ENCODE data around the gene CSMD2.

The CSMD2 gene

DNA sequence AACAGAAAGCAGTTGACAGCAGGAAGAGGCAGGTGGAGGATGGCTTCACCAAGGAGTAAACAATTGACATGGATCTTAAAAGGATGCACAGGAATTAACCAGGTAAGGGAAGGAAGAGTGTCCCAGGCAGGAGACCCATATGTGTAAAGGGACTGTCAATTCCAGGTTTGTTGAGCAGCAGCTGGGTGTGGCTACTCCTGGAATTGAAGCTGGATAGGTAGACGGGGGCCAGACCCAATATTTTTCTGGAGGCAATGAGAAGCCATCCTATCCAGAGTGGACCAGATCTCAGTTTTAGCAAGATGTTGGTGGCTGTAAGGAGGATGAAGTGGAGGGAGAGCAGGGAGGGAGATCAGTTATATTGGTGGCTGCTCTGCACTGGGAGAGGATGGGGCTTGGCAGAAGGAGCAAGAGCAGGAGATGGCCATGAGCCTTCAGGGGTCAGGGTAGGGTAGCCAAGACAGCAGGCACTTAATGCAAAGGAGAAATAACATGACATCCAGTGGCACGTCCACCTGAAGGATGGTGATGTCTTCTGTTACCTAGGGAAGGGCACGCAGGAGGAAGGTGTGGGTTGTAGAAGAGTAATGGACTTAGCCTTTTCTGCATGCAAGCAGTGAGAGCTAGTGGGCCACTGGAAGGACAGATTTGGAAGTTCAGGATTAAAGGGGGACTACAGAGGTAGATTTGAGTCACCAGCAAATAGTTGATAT is 447.9 kb downstream of the CSMD2 start:
- DNase-seq (ENCODE audit: low spot score), result no peak

DNA sequence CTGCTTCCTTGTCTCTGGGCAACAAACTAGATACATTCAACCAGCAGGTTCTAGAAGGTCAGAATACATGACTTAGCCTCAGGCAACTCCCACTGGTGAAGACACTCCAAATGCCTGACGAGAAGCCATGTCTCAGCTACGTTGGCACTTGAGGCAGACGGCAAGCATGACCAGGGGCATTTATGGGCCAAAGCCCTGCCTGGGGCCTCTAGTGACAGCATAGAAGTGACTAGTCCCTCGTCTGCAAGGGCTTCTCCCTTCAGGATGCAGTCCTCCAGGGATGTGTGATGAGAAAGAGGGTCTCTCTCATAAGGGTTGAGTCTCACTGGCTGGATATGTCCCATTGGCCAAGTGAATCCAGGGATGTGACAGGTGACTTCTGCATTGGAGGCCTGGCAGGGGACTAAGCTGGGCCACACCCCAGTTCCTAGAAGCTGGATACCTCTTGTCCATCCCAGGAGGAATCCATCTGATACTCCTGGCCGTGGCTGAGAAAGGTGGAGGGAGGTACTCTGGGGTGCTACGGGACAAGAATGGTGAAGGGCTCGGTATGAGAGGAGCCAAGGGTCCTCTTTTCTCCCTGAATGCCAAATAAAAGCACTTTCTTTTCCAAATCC is 449.7 kb downstream of the CSMD2 start:
- DNase-seq (ENCODE audit: low spot score), result no peak

- no peak for DNase-seq (ENCODE audit: low spot score)
These were observed 450.6 kb downstream of the CSMD2 start for GRCh38 chr1:33714421-33714820.

- no peak for DNase-seq (ENCODE audit: low spot score)
These were observed 451.8 kb downstream of the CSMD2 start for GRCh38 chr1:33713058-33713877.

DNA sequence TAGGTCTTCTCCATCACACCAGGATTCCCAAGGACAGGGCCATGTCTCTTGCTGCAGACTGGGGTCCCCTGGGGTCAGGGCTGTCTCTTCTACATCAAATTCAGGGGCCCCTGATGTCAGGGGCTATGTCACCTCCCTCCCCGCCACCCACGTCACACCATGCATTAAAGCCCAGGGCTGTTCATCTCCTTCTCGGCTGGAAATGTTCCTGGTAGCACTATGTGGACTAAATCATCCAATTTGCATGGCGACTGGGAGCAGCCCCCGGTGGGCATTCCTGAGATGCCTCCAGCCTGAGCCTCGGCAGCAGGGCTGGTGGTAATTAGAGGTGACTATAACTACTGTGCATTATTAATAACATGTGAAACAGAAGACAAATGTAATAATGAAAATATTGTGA is 452.8 kb downstream of the CSMD2 start:
- no peak for DNase-seq (ENCODE audit: low spot score)

- no peak for DNase-seq (ENCODE audit: low spot score)
These were observed 453.5 kb downstream of the CSMD2 start for GRCh38 chr1:33711511-33711910.

GRCh38 chr1:33710967-33711366 is 454.1 kb downstream of the CSMD2 start:
- DNase-seq (ENCODE audit: low spot score), result no peak

GRCh38 chr1:33709783-33710718 is 455.0 kb downstream of the CSMD2 start:
- DNase-seq (ENCODE audit: low spot score), result no peak

- DNase-seq (ENCODE audit: low spot score), result no peak
These were observed 455.8 kb downstream of the CSMD2 start for GRCh38 chr1:33709174-33709782.

DNA sequence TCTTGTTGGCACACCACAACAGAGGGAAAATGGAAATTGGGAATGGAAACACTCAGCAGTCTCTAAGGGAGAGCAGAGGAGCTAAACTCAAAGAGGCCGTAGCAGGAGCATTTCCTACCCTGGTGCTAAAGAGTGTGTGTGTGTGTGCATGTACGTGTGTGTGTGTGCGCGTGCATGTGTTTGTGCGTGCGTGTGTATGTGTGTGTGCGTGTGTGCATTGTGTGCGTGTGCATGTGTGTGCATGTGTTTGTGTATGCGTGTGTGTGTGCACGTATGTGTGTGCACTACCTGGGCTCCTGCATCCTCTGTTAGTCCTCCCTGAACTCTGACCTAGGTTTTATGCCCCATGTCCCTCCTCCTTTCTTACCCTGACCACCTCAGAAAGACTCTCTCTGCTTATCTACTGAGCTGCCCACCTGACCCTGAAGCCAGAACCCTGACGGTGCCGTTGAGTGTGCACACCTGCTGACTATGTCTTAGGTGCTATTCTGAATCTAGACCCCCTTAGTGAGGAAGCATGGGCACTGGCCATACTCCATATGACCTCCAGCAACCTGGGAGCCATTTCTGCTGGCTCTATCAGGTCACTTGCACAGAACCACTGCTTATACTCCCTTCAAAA is 458.3 kb downstream of the CSMD2 start:
- no peak for DNase-seq (ENCODE audit: low spot score)

GRCh38 chr1:33703464-33703863 is 461.6 kb downstream of the CSMD2 start:
- DNase-seq (ENCODE audit: low spot score), result no peak

GRCh38 chr1:33698361-33699035 is 466.5 kb downstream of the CSMD2 start:
- no peak for DNase-seq (ENCODE audit: low spot score)

GRCh38 chr1:33697816-33698215 is 467.2 kb downstream of the CSMD2 start:
- no peak for DNase-seq (ENCODE audit: low spot score)

DNA sequence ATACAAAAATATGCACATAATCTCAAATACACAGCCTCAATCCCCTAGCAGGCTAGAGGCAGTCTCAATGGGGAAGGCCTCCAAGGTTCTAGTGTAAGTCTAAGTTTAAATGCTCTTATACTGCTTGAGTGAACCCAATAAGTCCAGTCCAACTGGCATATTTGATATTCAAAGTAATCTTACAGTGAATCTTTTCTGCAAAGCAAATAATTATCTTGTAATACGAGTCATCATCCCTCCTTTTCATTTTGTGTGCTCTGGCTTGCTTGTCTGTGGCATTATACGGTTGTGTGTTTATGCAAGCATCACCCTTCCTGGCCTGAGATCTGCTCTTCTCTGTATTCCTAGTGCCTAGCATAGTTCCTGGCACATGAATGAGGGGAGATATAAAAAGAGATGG is 468.1 kb downstream of the CSMD2 start:
- DNase-seq (ENCODE audit: low spot score), result no peak

DNA sequence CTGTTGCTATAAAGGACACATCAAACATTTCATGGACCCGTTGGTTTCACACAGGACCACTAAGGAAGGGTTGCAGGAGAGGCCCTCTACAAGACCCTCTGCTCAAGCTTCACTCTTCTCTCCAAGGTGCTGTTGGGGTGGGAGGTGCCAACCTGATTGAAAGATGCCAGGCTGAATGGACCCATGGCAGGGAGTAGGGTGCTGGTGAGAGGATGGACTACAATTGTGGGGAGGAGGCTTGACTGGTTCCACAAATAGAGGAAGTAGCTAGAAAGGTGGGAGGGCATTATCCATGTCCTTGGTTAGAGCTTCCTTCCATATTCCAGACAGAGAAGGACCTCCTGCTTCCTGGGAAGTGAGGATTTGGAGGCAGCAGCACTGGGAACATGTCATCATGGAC is 468.7 kb downstream of the CSMD2 start:
- no peak for DNase-seq (ENCODE audit: low spot score)

DNA sequence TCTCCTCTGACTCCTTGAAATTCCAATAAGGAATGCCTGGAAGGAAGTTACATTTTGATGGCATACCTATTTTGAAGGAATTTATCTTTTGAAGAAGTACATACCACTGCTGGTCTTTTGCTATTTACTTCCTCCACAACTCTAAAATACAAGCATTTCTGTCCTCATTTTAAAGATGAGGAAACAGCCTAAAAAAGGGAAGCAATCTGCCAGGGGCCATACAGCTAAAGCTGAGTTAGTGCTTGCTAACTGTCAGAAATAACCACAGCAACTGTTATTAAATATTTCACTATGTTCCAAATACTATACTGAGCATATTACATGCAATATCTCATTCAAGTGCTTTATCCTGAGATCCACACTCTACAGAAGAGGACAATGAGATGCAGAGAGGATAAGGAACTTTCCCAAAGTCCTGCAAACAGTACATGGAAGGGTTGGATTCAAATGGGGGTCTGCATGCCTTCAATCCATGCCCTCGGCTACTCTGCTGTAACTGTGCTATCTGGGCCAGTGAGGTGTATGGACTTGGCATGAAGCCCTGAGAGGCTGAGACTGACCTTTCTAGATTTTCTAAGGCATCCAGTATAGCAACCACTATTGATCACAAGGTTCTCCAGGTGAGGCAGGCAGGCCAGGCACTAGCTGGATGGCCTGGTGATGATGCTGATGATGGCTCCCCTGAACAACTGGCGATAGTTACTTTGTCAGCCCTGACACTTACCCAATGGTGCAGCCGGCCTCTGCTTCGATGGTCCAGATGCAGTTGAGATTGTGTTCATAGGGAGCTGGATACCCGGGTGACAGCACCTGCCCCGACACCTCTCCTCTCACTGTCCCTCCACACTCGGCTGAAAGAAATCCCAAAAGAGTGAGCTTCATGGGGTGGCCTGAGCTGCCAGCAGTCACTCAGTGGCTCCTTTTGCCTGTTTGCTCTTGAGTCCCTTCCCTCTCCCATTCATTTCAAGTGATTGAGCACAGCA is 472.5 kb downstream of the CSMD2 start:
- no peak for DNase-seq (ENCODE audit: low spot score)

DNA sequence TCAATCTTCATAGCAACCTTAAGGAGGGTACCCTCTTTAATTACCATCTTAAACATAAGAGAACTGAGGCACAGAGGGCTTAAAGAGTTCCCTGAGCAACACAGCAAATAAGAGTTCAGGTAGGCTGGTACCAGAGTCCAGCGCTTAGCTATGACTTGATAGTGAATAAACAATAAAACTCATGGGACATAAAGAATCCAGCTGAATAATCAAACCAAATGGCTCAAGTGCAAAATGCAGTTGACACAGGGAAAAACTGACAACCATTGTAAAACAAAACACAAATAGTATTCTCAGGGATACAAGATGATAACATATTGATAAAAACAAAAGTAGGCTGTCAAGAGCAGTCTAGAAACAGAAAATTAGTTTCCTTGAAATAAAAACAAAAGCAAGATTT is 478.0 kb downstream of the CSMD2 start:
- DNase-seq (ENCODE audit: low spot score), result no peak

DNA sequence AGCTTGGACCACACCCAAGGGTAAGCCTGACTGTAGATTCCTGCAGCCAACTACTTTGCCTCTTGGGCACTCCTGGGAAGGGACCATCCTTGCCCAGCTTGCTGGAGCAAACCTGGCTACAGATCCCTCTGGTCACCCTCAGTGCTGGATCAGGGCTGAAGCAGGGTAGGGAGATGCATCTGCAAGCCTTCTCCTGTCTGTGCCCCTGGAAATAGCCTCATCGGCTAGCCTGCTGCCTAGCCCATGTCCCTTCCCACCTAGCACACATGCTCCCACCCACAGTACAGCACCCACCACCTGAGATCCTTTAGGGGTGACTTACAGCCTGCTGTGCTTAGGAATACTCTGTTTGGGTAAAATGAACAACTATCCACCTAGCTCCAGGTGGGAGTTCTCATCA is 478.5 kb downstream of the CSMD2 start:
- DNase-seq (ENCODE audit: low spot score), result no peak

- DNase-seq (ENCODE audit: low spot score), result no peak
These were observed 479.8 kb downstream of the CSMD2 start for GRCh38 chr1:33685256-33685655.
